AG20443 (cell line): ENCODE data around the gene TRIO.

ENCODE experiments used
- DNase-seq: peaks from one replicate; pipeline ENCODE4 v3.0.0; 2012; ENCODE audit warnings: low spot score, mixed read lengths

The TRIO gene

GRCh38 chr5:14123551-14123950 is 19.6 kb upstream of the TRIO start:
- DNase-seq, result no peak

- no peak for DNase-seq
Observed at GRCh38 chr5:14123974-14124482, 19.1 kb upstream of the TRIO start.

- DNase-seq, result no peak
Observed at GRCh38 chr5:14125262-14125661, 17.9 kb upstream of the TRIO start.

DNA sequence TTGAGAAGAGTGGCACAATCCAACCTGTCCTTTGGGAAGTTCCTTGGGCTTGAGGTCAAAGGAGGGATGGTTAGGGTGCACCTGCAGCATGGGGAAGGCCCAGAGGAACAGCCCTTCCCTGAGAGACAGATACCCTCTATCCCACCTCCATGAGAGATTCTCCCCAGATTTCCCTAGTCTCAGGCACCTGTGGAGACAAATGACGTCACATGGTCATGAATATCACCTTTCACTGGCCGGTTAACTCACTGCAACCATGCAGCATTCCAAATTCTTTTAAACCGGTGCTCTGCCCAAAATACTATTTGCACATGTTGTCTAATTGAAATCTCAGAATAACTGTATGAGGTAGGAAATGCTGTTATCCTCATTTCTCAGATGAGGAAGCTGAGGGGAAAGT is 15.6 kb upstream of the TRIO start:
- DNase-seq, result no peak

DNA sequence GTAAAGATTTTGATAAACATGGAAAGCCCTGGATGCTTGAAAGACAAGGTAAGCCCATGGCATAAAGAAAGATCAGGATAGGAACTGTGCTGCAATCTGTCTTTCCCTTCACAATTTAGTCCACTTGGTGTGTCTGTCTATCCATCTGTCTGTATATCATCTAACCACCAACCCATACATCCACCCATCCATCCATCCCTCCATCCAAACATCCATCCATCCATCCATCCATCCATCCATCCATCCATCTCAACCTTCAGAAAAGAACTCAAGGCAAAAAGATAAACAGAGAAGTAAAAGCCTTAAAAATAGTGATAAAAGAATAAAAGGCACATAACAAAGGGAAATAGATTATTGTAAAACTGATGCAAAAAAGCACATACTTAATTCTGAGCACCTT is 15.1 kb upstream of the TRIO start:
- DNase-seq, result no peak

GRCh38 chr5:14129123-14129522 is 14.0 kb upstream of the TRIO start:
- no peak for DNase-seq

DNA sequence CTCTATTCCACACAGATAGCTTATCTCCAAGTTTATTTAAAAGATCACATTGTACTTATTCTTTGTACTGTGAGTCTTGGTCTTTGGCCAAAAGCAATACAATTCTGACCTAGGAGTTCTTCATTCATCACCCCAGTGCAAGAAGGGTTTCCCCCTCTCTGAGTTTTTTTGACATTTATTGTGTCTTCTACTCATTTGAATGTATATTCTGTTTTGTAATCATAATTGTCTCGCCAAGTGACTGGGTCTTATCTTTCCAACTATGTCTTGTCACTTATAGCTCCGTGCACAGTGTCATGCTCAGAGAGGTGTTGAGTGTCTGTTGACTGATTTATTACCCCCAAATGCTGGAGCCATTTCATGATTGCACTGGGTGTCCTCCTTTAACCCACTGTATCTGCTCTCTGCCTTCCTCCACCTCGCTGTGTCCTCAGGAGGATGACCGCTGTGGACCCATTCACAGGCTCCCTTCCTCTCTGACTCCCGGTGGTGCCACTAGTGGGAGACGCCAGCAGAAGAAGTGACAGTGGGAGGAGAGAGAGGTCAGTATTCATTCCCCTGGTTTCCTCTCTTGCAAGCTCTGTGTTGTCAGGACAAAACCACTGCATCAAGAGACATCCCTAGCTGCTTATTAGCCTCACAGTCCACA is 11.2 kb upstream of the TRIO start:
- DNase-seq, result no peak

DNA sequence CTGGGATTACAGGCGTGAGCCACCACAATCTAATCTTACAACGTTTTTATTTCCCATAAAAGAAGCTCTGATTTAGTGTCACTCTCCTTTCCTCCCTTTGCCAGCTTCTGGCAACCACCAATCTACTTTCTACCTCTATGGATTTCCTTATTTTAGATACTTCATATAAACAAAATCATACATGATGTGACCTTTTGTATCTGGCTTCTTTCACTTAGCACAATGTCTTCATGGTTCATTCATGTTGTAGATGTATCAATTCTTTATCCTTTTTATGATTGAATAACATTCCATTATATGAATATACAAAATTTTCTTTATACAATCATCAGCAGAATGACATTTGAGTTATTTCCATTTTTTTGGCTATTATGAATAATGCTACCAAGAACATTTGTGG is 9.7 kb upstream of the TRIO start:
- no peak for DNase-seq

GRCh38 chr5:14134083-14134482 is 9.1 kb upstream of the TRIO start:
- DNase-seq, result no peak

DNA sequence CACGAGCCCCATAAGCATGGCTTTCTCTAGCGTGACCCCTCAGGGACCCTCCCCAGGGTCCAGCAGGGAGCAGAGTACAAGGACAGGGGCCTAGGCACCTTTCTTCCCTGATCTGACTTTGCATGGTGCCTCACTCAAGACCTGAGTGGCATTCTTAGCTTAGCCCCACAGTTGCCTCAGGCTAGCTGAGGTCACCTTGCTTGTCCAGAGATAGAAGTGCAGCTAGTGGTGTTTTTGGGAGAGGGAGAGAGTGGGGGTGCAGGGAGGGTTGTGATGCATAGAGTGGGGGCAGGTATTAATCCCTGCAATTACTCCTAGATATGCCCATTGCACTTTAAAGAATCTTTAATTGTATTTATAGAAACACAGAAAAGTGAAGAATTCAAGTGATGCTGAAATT is 8.4 kb upstream of the TRIO start:
- no peak for DNase-seq

DNA sequence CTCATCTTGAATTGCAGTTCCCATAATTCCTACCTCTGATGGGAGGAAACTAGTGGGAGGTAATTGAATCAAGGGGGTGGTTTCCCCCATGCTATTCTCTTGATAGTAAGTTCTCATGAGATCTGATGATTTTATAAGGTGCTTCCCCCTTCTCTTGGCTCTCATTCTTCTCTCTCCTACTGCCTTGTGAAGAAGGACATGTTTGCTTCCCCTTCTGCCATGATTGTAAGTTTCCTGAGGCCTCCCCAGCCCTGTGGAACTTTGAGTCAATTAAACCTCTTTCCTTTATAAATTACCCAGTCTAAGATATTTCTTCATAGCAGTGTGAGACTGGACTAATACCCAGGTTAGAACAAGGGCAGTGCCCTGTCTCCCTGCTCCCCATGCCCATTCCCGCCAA is 7.5 kb upstream of the TRIO start:
- DNase-seq, result no peak

DNA sequence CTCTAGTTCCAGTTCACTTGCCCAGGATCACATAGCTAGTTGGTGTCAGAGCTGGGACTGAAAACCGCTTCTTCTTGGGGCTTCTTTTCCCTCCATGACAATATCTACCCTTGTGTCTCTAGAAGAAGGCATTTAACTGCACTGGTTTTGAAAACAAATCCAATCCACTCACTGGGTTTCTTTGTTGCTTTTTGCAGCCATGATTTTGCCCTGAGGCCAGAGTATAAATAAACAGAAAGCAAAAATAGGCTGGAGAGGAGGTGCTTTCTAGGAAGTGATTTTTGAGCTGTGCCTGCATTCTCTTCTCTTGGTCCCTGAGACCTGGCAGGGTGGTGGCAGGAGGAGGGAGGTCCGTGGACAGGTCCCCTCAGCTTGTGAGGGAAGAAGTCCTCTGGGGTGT is 6.9 kb upstream of the TRIO start:
- DNase-seq, result no peak

DNA sequence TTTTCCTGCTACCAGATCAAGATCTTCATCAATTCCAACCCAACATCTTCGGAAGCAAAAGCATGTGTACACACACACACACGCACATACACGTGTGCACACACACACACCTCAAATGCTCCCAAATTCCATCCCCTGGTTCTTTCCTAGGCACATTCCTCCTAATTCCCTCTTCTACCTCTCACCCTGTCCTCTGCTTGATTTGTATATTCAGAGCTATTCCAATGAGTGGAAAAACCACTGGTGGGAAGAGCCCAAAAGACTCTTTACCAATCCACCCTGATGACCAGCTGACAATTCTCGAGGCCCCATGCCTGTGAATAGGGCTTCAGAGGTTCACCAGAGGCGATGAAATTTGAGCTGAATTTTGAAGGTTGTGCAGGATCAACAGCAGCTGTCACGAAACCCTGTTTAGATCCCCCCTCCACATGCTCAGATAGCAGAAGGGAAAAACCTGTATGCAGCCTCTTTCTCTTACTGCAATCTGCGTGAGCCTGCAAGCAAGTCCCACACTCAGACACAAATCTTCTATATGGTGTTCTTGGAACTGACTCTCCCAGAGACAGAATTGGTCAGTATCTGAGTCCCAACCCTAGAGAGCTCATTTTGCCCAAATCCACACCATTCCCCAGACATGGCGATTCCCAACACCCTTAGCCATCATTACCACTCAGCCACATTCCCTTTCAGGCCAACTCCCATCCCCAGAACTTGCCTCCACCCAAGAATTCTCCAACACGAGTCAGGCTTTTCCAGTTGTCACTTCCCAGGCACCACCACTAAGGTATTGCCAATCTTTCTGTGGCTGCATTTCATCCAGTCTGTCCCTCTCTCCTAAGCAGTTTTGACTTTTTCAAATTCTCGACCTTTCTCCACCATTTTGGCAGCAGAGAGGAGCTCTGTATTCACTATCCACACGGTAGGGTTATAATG is 4.3 kb upstream of the TRIO start:
- DNase-seq, result no peak

DNA sequence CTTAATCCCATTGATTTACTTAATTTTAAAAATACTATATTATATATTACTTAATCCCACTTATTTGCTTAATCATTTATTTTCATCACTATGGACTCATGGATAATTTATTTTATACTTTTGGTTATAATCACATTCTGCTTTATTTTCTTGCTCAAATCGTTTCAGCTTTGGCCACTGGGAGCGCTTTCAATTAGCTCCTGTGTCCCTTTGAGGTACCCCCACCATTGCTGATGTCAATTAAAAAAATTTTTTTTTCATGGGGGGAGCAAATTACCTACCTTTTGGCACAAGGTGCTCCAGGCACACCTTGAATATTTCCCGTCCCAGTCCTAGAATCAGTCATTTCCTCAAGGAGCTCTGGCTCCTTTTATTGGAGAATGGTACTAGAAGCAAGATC is 1.4 kb upstream of the TRIO start:
- DNase-seq, result no peak

- DNase-seq, result peak; percentile 28
Observed at GRCh38 chr5:14142202-14142826, 828 bp upstream of the TRIO start.

DNA sequence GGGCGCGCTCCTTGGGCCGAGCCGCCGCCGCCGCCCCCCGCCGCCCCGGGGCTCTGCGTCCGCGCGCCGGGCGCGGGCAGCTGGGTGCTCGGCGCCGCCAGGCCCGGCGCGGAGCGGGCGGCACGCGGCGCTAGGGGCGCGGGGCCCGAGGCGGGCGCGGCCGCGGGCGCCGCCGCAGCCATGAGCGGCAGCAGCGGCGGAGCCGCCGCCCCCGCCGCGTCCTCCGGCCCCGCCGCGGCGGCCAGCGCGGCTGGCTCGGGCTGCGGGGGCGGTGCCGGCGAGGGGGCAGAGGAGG is 351 bp downstream of the TRIO start:
- DNase-seq, result no peak

GRCh38 chr5:14143841-14144585 is 871 bp downstream of the TRIO start:
- DNase-seq, result peak; percentile 60

DNA sequence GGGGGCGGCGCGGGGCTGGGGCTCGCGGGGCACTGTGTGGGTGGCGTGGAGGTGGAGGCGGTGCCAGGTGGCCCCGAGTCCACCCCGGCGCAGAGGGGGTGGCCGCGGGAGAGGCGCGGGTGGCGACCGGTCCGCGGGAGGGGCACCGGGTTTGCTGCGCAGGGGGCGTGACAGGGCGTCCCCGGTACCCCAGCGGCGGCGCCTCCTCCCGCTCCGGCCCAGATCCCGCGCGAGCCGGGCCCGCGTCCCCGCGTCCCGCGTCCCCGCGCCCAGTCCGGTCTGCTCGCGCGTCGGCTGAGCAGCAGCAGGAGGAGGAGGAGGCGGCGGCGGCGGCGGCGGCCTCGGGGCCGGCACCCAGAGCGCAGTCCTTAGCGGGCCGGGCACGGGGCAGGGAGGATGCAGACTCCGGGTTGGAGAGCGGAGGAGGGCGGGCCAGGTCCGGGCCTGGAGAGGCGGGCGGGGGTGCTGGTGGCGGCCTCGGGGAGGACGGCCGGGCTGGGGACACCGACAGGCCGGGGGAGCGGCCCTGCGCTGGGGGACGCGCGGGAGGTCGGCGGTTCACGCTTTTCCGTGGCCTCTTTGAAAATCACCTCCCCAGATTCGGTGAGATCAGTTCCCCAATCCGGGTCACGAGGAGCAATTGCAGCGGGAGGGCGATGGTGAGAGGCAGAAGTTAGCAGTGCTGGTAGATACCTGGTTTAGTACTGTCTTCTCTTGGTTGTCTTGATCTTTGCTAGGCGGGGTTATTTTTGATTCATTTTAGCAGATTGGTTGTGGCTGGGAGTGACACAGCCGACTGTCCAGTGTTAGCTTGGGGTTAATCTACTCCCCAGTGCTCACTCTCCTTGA is 1.7 kb downstream of the TRIO start:
- peak; percentile 79 for DNase-seq

- no peak for DNase-seq
Observed at GRCh38 chr5:14145435-14146334, 2.5 kb downstream of the TRIO start.

GRCh38 chr5:14146725-14147124 is 3.6 kb downstream of the TRIO start:
- DNase-seq, result no peak
